ENCODE results near the gene NMS.

DNA sequence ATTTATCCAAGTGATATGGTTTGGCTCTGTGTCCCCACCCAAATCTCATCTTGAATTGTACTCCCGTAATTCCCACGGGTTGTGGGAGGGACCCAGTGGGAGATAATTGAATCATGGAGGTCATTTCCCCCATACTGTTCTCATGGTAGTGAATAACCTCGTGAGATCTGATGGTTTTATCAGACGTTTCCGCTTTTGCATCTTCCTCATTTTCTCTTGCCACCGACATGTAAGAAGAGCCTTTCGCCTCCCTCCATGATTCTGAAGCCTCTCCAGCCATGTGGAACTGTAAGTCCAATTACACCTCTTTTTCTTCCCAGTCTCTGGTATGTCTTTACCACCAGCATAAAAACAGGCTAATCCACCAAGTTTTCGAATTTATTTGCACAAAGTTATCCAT, 32.5 kb upstream of the NMS start:
- TF ChIP-seq PATZ1 (CRISPR knock-in tag; IDR thresholded peaks at IDR 0.05; ENCODE audit: borderline replicate concordance) (no peak), ARNTL (CRISPR knock-in tag; IDR thresholded peaks at IDR 0.05; ENCODE audit: borderline replicate concordance, low read depth) (no peak), POU6F1 (CRISPR knock-in tag; IDR thresholded peaks at IDR 0.05; ENCODE audit: borderline replicate concordance, low read depth) (no peak), PPARA (CRISPR knock-in tag; IDR thresholded peaks at IDR 0.05; ENCODE audit: borderline replicate concordance) (no peak), ZNF70 (CRISPR knock-in tag; IDR thresholded peaks at IDR 0.05) (no peak), ISL1 (CRISPR knock-in tag; IDR thresholded peaks at IDR 0.05) (no peak), ZNF8 (CRISPR knock-in tag; IDR thresholded peaks at IDR 0.05) (no peak), TCF4 (CRISPR knock-in tag; IDR thresholded peaks at IDR 0.05; ENCODE audit: borderline replicate concordance) (no peak)
- TF ChIP-seq, protein P1, sequence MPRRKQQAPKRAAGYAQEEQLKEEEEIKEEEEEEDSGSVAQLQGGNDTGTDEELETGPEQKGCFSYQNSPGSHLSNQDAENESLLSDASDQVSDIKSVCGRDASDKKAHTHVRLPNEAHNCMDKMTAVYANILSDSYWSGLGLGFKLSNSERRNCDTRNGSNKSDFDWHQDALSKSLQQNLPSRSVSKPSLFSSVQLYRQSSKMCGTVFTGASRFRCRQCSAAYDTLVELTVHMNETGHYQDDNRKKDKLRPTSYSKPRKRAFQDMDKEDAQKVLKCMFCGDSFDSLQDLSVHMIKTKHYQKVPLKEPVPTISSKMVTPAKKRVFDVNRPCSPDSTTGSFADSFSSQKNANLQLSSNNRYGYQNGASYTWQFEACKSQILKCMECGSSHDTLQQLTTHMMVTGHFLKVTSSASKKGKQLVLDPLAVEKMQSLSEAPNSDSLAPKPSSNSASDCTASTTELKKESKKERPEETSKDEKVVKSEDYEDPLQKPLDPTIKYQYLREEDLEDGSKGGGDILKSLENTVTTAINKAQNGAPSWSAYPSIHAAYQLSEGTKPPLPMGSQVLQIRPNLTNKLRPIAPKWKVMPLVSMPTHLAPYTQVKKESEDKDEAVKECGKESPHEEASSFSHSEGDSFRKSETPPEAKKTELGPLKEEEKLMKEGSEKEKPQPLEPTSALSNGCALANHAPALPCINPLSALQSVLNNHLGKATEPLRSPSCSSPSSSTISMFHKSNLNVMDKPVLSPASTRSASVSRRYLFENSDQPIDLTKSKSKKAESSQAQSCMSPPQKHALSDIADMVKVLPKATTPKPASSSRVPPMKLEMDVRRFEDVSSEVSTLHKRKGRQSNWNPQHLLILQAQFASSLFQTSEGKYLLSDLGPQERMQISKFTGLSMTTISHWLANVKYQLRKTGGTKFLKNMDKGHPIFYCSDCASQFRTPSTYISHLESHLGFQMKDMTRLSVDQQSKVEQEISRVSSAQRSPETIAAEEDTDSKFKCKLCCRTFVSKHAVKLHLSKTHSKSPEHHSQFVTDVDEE (CRISPR knock-in tag; IDR thresholded peaks at IDR 0.05): no peak

All from SK-N-SH treated with all-trans-retinoic acid at 6 μM for 48 hours (cell line).